ENCODE measurements around the gene CCDC38.

The CCDC38 gene

GRCh38 chr12:95960241-95960640, 17.8 kb upstream of the CCDC38 start:
- no peak for DNase-seq

DNA sequence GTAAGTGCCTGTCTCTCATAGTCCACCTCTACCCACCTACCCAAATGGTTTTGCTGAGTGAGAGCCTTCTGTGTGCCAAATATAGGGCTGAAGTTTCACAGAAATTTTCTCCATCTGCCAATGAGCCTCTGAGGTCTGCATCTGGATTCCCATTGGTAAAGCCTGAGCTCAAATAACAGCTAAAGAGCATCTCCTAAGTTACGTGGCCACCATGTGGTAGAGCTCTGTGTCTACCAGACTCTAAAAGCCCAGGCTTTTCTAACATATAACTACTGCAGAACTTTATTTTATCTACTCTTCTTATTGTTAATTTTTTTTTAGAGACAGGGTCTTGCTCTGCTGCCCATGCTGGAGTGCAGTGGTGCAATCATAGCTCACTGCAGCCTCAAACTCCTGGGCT, 16.7 kb upstream of the CCDC38 start:
- no peak for DNase-seq

GRCh38 chr12:95956557-95957145, 14.2 kb upstream of the CCDC38 start:
- DNase-seq, result no peak

- no peak for DNase-seq
Measured at GRCh38 chr12:95955549-95956159, 13.2 kb upstream of the CCDC38 start.

DNA sequence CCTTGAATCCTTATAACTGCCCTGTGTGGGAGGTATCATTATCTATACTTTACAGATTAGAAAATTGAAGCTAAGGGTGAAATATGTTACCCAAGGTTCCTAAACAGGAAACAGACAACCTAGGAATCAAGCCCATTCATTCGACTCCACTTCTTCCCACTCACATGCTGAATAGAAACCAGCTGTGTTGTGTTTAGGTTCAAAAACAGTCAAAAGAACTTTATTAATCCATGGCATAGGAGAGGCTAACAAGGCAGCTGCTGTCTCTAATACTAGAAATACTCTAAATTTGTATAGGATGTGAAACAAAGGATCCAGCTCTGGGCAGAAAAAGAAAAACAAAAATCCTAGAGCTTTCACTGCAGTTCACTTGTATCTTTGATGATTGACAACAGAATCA, 10.6 kb upstream of the CCDC38 start:
- no peak for DNase-seq

DNA sequence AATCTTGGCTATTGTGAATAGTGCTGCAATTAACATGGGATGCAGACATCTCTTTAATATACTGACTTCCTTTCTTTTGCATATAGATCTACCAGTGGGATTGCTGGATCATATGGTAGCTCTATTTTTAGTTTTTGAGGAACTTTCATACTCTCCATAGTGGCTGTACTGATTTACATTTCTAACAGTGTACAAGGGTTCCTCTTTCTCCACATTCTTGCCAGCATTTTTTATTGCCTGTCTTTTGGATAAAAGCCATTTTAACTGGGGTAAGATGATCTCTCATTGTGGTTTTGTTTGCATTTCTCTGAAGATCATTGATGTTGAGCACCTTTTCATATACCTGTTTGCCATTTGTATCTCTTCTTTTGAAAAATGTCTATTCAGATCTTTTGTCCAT, 9.1 kb upstream of the CCDC38 start:
- no peak for DNase-seq

DNA sequence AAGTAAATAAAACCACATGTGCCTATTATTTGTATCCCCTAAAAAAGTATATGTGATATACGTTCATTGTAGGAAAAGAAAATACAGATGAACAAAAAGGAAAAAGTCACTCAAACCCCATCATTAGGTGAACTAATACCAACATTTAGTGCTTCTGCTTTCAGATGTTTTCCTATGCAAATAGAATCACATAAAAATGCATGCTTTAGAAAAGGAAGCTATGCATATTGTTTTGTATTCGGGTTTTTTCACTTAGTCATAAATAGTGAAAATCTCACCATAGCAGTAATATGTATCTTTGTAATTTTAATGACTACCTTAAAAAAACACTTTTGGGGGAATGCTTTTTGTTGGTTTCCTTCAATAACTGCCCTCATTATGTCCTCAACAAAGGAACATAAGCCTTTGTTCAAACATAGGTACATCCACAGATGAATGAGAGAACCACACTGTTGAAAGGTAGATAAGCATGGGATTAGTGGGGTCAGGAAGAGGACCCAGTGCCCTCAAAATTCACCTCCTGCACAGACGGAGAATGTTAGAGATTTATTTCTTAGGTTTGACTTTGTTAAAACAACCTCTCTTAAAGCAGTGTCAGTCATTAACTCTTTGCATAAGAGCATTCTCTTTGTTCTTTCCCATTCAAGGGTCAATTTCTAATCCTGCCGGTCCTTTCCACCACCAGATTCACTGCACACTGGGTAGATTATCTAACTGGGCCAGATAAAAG, 7.2 kb upstream of the CCDC38 start:
- no peak for DNase-seq

DNA sequence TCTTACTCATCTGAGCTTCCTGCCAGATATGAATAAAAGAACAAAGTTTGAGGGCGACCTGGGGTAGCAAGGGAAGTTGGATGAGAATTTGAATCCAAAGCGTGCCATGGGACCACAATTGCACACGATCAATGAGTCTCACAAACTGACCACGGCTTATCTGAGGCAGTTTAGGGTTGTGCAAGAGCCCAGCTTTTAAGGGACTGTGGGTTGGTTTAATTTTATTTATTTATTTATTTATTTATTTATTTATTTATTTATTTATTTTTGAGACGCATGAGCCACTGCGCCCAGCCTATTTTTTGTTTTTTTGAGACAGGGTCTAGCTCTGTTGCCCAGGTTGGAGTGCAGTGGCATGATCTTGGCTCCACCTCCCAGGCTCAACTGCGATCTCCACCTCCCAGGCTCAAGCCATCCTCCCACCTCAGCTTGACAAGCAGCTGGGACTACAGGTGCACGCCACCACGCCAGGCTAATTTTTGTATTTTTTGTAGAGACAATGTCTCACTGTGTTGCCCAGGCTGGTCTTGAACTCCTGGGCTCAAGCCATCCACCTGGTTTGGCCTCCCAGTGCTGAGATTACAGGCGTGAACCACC, 1.8 kb upstream of the CCDC38 start:
- no peak for DNase-seq

DNA sequence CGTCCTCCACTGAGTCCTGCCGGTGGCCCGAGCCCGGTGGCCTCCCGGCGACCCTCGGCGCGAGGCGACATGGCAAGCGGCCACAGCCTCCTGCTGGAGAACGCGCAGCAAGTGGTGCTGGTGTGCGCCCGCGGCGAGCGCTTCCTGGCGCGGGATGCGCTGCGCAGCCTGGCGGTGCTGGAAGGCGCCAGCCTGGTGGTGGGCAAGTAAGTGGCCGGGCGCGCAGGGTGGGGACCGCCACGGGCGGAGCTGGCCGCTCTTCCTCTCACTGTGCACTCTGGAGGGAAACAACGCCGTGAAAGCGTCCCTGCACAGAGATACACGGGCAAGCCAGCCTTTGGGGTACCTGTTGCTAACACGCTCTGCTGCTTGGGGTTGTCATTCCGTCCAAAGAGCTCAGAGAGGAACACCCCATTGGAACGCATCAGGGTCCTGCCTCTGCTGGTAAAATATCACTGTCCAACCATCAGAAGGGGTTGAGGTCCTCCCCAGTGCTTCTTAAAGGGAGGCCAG, 972 bp upstream of the CCDC38 start, which contains the start of gene AMDHD1:
AMDHD1 (plus strand) TSS at position 2 of the 513 bp plus-strand sequence; CDS start at position 70, 68 bp downstream.
- no peak for DNase-seq

DNA sequence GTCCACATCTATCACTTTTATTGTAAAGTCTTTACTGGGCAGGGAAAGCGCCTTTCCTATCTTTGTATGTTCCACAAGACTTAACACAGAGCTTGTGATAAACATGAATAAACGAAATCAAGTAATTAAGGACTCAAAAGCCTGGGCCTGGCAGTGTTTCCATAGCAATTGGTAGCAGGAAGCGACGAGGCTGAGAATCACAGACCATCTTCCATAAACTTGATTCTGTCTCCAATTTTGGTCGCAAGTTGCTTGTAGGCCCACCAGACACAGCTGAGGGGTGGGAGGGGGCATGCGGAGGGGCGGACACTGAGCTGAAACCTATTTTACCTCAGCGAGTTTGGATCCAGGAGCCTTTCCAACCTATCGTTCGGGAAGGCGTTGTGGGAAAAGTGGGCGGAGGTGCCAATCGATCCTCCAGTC, 302 bp downstream of the CCDC38 start:
- DNase-seq, result no peak

GRCh38 chr12:95940514-95940913, 1.9 kb downstream of the CCDC38 start:
- DNase-seq, result no peak

GRCh38 chr12:95922231-95922630, 20.2 kb downstream of the CCDC38 start:
- DNase-seq, result no peak

DNA sequence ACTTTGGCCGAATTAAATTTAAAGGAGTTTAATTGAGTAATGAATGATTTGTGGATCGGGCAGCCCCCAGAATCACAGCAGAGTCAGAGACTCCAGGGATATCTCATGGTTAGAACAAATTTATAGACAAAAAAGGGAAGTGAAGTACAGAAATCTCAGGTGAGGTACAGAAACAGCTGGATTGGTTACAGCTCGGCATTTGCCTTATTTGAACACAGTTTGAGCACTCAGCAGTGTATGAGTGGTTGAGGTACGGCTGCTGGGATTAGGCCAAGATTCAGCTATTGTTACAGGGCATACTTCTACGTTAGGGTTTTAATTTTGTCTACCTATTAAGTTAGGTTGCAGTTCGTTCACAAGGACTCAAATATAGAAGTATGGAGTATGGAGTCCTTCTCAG, 23.3 kb downstream of the CCDC38 start:
- DNase-seq, result no peak

DNA sequence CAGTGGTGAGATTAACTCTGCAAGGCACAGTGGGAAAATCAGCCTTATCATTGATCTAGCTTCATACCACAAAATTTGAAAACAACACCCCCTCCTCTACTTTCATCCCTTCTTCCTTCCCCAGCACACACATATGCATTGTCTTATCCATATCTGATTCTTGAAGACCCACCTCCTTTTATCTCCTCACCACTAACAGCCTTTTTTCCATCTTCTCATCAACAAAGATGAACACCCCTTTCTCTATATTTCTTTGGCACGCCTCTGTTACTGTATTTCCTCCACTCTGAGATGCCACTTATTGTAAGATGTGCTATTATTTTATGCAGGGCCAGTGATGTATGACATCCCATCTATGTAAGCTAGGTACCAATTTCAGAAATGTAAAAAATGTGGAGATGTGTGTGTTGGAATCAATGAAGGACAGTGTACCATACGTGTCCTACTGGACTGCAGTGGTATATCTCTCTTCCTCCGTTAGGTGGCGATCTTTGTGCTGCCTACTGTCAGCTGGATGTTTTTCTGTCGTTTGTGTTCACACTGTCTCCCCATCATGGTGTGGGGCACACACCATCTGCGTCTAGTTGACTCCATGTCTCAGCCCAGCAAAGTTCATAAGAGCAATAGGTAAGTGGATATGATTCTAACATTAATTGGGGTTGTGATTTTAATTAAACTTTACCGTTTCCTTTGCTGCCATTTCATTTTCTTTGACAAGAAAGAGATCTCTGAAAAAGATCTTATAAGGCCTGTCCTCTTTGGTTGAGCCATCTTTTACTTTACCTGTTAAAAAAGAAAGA, 24.0 kb downstream of the CCDC38 start:
- DNase-seq, result no peak

GRCh38 chr12:95909871-95910270, 32.5 kb downstream of the CCDC38 start:
- DNase-seq, result no peak

DNA sequence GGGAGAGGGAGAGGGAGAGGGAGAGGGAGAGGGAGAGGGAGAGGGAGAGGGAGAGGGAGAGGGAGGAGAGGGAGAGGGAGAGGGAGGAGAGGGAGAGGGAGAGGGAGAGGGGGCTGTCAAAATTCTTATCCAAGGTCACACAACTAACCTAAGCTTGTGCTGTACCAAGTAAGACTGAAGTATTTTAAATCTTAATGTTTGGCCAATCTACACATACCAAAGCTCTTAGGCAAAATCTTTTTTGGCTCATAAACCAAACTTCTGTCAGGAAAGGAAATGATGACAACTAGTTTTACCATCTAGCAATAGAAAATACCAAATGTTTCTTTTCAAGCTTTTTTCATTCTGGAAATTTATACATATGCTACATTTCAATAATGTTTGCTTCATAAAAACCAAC, 33.8 kb downstream of the CCDC38 start:
- no peak for DNase-seq

DNA sequence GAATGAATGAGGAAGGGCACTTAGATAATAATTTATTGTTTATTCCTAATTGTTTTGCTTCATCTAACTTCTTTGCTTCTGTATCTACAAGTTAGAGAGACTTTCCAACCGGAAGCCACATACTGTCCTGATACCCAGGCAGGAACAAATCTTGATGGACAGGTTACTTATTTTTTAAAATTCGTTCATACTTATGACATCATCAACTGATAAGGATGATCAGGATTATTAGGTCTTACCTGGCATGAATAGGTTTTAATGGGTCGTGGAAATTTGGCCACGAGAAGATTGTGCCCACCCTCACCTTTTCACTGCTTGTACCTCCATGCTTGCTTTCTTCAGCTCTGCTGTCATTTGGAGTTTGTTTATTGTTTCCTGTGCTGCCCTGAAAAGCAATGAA, 44.3 kb downstream of the CCDC38 start:
- DNase-seq, result no peak

- no peak for DNase-seq
Measured at GRCh38 chr12:95896846-95897245, 45.6 kb downstream of the CCDC38 start.

GRCh38 chr12:95890958-95891357, 51.5 kb downstream of the CCDC38 start:
- no peak for DNase-seq

DNA sequence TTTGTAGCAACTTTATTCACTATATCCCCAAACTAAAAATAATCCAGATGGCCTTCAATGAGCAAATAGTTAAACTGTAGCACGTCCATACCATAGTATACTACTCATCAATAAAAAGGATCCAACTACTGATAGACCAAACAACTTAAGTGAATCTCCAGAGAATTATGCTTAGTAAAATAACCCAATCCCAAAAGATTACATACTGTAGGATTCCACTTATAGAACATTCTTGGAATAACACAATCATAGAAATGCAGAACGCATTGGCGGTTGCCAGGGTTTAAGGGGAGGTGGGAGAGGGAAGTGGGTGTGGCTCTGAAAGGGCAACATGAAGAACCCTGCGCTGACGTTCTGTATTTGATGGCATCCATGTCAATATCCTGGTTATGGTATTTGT, 55.1 kb downstream of the CCDC38 start:
- no peak for DNase-seq

- DNase-seq, result no peak
Measured at GRCh38 chr12:95884998-95885397, 57.4 kb downstream of the CCDC38 start.

- DNase-seq, result no peak
Measured at GRCh38 chr12:95882873-95883272, 59.5 kb downstream of the CCDC38 start.

- DNase-seq, result no peak
Measured at GRCh38 chr12:95882080-95882479, 60.3 kb downstream of the CCDC38 start.

All from right forelimb (tissue), 1 donor.